K562 (cell line): Measurements from ENCODE around the gene METTL23. TPM values are rescaled to one million over a fixed set of nuclear protein-coding genes. Genes with fewer than 3 reads are reported as not detected.

Source experiments
- BCLAF1 ChIP-seq, 2 experiments: fragments of 450-650 bp in 1 of 2; IDR thresholded peaks; 2 replicates each; pipeline ENCODE4 v1.6.1; 2011 to 2017; ENCODE audit warnings: low read depth in 2 of 2, antibody characterized with exemption in 1 of 2, borderline replicate concordance in 1 of 2, low read length in 1 of 2, mild to moderate bottlenecking in 1 of 2, mixed read lengths in 1 of 2; ENCODE audit not compliant: control insufficient read depth in 1 of 2
- BCOR ChIP-seq: fragments of 450-650 bp; IDR thresholded peaks from 2 replicates; pipeline ENCODE4 v1.6.1; 2016
- BHLHE40 ChIP-seq: IDR thresholded peaks from 2 replicates; pipeline ENCODE4 v1.6.1; 2011; ENCODE audit warnings: low read length, improper control_type of control experiment
- CREB1 ChIP-seq, 2 experiments: sonication (generic) in 1 of 2; formaldehyde crosslinking in 1 of 2; IDR thresholded peaks; 2 replicates each; pipeline versions ENCODE4 v1.6.1 to v1.8.0; 2012 to 2022; ENCODE audit warnings: inconsistent platforms in 1 of 2, mild to moderate bottlenecking in 1 of 2, missing genetic modification reagents in 1 of 2, moderate library complexity in 1 of 2
- KDM1A ChIP-seq, 2 experiments: fragments of 450-650 bp; IDR thresholded peaks; 2 replicates each; pipeline ENCODE4 v1.6.1; 2016; ENCODE audit warnings: mild to moderate bottlenecking in 2 of 2
- LARP7 ChIP-seq: fragments of 450-650 bp; IDR thresholded peaks from 2 replicates; pipeline ENCODE4 v1.6.1; 2016
- MBD2 ChIP-seq: sonication (generic); IDR thresholded peaks from 2 replicates; pipeline ENCODE4 v1.6.1; 2016; ENCODE audit warnings: low read depth, borderline replicate concordance
- NR4A1 ChIP-seq, 2 experiments: fragments of 250-450 bp in 1 of 2; fragments of 450-650 bp in 1 of 2; sonication (Bioruptor Pico) in 1 of 2; IDR thresholded peaks; 2 replicates each; pipeline versions ENCODE4 v1.4.0 to v1.6.1; 2016 to 2020; ENCODE audit warnings: mild to moderate bottlenecking in 2 of 2, missing compliant biosample characterization in 1 of 2, missing genetic modification characterization in 1 of 2, moderate library complexity in 1 of 2
- PYGO2 ChIP-seq: fragments of 450-650 bp; IDR thresholded peaks from 2 replicates; pipeline ENCODE4 v1.6.1; 2016; ENCODE audit warnings: mild to moderate bottlenecking, missing genetic modification characterization, moderate library complexity, missing compliant biosample characterization
- RREB1 ChIP-seq: fragments of 250-450 bp; sonication (Bioruptor Pico); IDR thresholded peaks from 2 replicates; pipeline ENCODE4 v1.4.0; 2020
- SMAD2 ChIP-seq: fragments of 150-350 bp; IDR thresholded peaks from 2 replicates; pipeline ENCODE4 v1.6.1; 2014; ENCODE audit warnings: low read depth, mild to moderate bottlenecking, low read length
- SPI1 ChIP-seq: IDR thresholded peaks from 2 replicates; pipeline ENCODE4 v1.6.1; 2011; ENCODE audit warnings: low read depth, low read length, control low read depth, borderline replicate concordance
- ZBTB33 ChIP-seq: sonication (generic); formaldehyde crosslinking; IDR thresholded peaks from 2 replicates; pipeline ENCODE4 v1.8.1; 2023; ENCODE audit warnings: mild to moderate bottlenecking, missing genetic modification reagents
- ZNF143 ChIP-seq: sonication (generic); formaldehyde crosslinking; IDR thresholded peaks from 2 replicates; pipeline ENCODE4 v1.9.0; 2022; ENCODE audit warnings: mild to moderate bottlenecking, missing genetic modification reagents
- ZNF232 ChIP-seq: sonication (generic); formaldehyde crosslinking; IDR thresholded peaks from 2 replicates; pipeline ENCODE4 v1.8.0; 2022; ENCODE audit warnings: mild to moderate bottlenecking, missing genetic modification reagents
- polyA plus RNA-seq, 8 experiments: library from polyadenylated mRNA; depleted of rRNA in 4 of 8; stranded (reverse) in 5 of 8; unstranded in 3 of 8; fragments of >200 nt; fragmentation: Nextera tagmentation in 2 of 8; fragmentation: Illumina TruSeq in 1 of 8; extraction: Ambion mirVana in 2 of 8; extraction: Trizol in 1 of 8; gene quantifications; 2 replicates each; pipeline versions ENCODE4 v1.2.1 to v1.2.3, GENCODE V29; 2011 to 2014; ENCODE audit warnings: inconsistent platforms in 1 of 8, missing spikeins in 1 of 8
- total RNA-seq, 7 experiments: library from RNA; depleted of rRNA in 6 of 7; stranded (reverse); fragments of >200 nt in 6 of 7; fragmentation: Illumina TruSeq in 2 of 7; extraction: Trizol in 2 of 7; gene quantifications; 2 replicates each; pipeline versions ENCODE4 v1.2.1 to v1.2.3, GENCODE V29; 2011 to 2021; ENCODE audit warnings: low replicate concordance in 1 of 7

Gene METTL23
- total and polyA plus RNA-seq, 9 of the 15 experiments (the other 6 are each of a cell fraction or from before 2014, with no cell fraction given) = 29.4 to 67.3 (median 41.6) TPM

- TF ChIP-seq PYGO2 (no peak), RREB1 (CRISPR knock-in tag) (no peak), ZNF232 (CRISPR knock-in tag) (no peak), ZBTB33 (CRISPR knock-in tag) (no peak), CREB1 (IDR thresholded peaks at IDR 0.05) (no peak), CREB1 (CRISPR knock-in tag; IDR thresholded peaks at IDR 0.05) (no peak), BCOR (no peak), KDM1A (IDR thresholded peaks at IDR 0.05) (no peak), BCLAF1 (IDR thresholded peaks at IDR 0.05; ENCODE audit: borderline replicate concordance in 1 of 2, control insufficient read depth in 1 of 2, low read depth in 2 of 2, low read length in 1 of 2) (no peak), BHLHE40 (peak; percentile 66), MBD2 (no peak), ZNF143 (CRISPR knock-in tag) (no peak), SMAD2 (no peak), NR4A1 (CRISPR knock-in tag; IDR thresholded peaks at IDR 0.05) (no peak), NR4A1 (tag; IDR thresholded peaks at IDR 0.05) (no peak), LARP7 (no peak), SPI1 (no peak)
Measured at GRCh38 chr17:76689859-76690258, 36.8 kb upstream of the METTL23 start (continued).
